HG03039 (cell line): ENCODE data around the gene LRRC7.
"Not testable (repeated sequence)": the region's sequence is repeated elsewhere in the genome, so short reads cannot be mapped to it uniquely, and the experiment has no call there.

Experiments used
- ATAC-seq: cut with Tn5 transposase; IDR thresholded peaks from one replicate; pipeline ENCODE4 v1.9.1; 2021; ENCODE audit warnings: mild to moderate bottlenecking, moderate library complexity; ENCODE audit not compliant: unreplicated experiment

Gene LRRC7

GRCh38 chr1:70033266-70033873, 465.6 kb downstream of the LRRC7 start:
- ATAC-seq: no peak

- no peak for ATAC-seq
Observed at GRCh38 chr1:70033936-70034335, 466.2 kb downstream of the LRRC7 start.

GRCh38 chr1:70034403-70034802, 466.7 kb downstream of the LRRC7 start:
- ATAC-seq: no peak

GRCh38 chr1:70038025-70038424, 470.3 kb downstream of the LRRC7 start:
- no peak for ATAC-seq

GRCh38 chr1:70039485-70039884, 471.8 kb downstream of the LRRC7 start:
- ATAC-seq: no peak

- ATAC-seq: no peak
Observed at GRCh38 chr1:70041317-70042045, 473.8 kb downstream of the LRRC7 start.

GRCh38 chr1:70042090-70042731, 474.5 kb downstream of the LRRC7 start:
- ATAC-seq: no peak

- ATAC-seq: no peak
Observed at GRCh38 chr1:70043804-70044203, 476.1 kb downstream of the LRRC7 start.

GRCh38 chr1:70044832-70045231, 477.1 kb downstream of the LRRC7 start:
- ATAC-seq: no peak

GRCh38 chr1:70045581-70045980, 477.9 kb downstream of the LRRC7 start:
- not testable (repeated sequence) for ATAC-seq

- no peak for ATAC-seq
Observed at GRCh38 chr1:70048336-70049094, 480.8 kb downstream of the LRRC7 start.

GRCh38 chr1:70051926-70052325, 484.2 kb downstream of the LRRC7 start:
- ATAC-seq: no peak

GRCh38 chr1:70057500-70057899, 489.8 kb downstream of the LRRC7 start:
- no peak for ATAC-seq

- no peak for ATAC-seq
Observed at GRCh38 chr1:70061231-70061630, 493.5 kb downstream of the LRRC7 start.

- no peak for ATAC-seq
Observed at GRCh38 chr1:70063861-70064260, 496.1 kb downstream of the LRRC7 start.

GRCh38 chr1:70066711-70067110, 499.0 kb downstream of the LRRC7 start:
- no peak for ATAC-seq

- no peak for ATAC-seq
Observed at GRCh38 chr1:70071601-70072000, 503.9 kb downstream of the LRRC7 start.

GRCh38 chr1:70072231-70072751, 504.6 kb downstream of the LRRC7 start:
- no peak for ATAC-seq

GRCh38 chr1:70075761-70076160, 508.0 kb downstream of the LRRC7 start:
- no peak for ATAC-seq

GRCh38 chr1:70077066-70077465, 509.3 kb downstream of the LRRC7 start:
- no peak for ATAC-seq

GRCh38 chr1:70079546-70079945, 511.8 kb downstream of the LRRC7 start:
- no peak for ATAC-seq
